GM10847 (cell line): ENCODE results near the gene ATAD1.

Source experiments
- POLR2A ChIP-seq: IDR thresholded peaks from 2 replicates; pipeline ENCODE4 v1.6.1; 2011; ENCODE audit not compliant: insufficient read length; ENCODE audit errors: extremely low read depth

ATAD1 gene

DNA sequence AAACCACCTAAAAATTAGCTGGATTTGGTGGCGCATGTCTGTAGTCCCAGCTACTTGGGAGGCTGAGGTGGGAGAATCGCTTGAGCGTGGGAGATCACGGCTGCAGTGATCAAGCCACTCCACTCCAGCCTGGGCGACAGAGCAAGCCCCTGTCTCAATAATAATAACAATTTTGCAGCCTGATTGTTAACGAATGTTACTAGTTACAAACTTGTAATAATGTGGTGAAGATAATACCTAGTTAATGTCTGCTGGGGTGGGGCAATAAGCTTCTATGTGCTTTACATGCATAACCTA is 1.2 kb upstream of the ATAD1 start:
- no peak for TF ChIP-seq POLR2A

DNA sequence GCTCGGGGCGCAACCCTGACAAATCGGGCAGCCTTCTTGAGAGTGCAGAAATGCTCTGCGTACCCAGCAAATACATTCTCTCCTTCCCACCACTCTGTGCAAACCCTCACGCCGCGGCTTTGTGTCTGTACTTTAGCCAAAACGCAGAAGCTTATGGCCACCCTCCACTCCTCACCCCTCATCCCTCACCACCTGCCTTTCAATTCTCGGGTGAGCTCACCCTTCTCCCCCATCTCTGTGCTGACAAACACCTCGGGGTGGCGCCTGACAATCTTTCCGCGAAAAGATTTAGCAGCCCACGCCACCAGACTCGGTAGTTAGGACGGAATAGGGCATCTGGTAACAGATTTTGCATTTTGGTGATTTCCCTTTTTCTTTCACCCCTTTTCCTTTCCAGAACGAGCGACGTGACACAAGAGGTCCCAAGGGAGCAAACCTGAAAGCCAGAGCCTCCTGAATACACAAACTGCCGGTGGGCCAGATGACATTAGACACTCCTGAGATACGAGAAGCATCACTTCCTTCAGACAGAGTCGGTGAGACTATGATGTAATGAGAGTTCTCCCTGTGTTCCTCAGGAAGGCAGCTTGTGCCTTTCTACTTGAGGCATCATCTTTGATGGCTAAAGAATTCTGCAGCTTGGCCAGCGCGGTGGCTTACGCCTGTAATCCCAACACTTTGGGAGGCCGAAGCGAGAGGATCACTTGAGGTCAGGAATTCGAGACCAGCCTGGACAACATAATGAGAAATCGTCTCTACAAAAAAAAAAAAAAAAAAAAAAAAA is 671 bp upstream of the ATAD1 start:
- no peak for TF ChIP-seq POLR2A

DNA sequence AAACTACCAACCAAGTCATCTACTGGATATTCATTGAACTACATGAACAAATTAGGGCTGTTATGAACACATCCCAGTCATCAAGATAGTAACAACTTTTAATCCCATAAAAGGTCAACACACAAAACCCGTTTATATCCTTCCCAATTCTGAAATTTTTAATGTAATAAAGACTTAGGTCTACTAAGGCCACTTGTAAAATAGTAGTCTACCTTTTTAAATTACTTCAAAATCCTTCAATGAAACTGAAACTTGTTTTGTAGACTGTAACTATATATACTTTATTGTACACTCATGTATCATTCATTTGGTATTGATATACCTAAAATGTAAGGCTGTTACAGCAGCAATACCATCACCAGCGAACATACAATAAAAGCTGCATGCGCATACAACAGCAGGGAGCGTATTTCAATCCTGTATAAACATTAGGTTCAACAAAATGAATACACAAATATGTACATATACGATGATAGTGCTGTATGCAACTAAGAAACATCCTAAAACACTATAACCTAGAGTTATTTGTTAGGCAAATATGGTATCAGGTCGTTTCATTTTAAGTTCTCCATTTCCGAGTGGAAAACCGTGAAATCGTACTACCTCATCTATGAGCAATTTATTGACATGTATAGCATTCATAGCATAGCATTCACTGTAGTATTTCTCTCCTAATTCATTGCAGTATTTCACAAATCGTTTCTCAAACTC is 973 bp downstream of the ATAD1 start:
- TF ChIP-seq POLR2A = no peak

DNA sequence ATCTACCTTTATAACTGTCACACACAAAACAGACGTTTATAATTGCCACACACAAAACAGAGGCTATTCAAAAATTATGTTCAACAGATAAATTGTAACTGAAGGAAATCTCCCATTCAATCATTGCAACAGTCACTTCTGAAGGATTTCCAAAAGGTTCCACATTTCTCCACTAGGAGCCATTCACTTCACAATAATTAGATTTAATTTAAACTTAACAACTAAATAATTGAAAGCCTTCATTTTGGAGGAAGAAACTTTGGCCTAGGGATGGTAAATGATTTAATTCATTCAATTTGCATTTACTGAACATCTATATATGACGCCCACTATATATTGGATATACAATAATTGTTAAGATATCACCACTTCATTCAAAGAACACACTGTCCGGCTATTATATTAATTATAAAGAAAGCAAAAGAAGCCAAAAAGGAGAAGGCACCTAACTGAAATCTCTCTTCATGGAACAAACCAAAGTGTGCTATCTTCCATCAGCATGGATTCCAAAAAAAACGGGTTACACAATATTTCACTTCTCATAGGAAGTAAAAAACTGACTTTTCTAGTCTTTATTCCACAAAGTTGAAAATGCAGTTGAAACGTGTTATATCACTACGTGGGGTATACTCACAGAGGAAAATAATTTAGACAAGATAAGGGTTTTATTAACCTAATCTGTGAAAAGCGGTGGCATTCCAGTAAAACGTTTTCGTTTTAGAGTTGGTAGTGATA is 1.7 kb downstream of the ATAD1 start:
- TF ChIP-seq POLR2A = no peak

DNA sequence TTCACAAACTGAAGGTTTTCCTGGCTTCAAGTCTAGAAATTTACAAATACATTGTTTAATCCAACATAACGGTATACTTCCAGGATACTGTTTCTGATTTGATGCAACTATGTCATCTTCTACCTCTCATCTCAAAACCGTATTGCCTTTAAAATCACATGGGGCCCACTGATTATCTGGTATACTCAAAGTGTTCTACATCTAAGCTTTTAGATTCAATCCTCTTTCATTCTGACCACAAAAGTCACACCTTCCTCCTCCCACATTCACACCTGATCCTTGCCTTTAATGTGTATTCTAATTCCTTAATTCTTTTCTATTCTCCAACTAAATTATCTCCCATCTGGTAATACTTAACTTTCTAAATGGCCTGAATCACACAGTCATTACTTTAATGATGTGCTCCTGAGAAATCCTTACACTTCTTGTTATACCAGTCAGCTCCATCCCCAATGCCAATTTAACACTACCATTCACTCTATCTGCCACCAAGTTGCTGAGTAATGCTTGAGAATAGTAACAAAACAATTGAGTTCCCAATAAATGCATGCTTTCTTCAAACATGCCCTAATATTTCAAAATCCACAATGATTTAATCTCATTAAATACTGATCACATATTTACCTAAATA is 13.0 kb downstream of the ATAD1 start:
- TF ChIP-seq POLR2A = no peak

DNA sequence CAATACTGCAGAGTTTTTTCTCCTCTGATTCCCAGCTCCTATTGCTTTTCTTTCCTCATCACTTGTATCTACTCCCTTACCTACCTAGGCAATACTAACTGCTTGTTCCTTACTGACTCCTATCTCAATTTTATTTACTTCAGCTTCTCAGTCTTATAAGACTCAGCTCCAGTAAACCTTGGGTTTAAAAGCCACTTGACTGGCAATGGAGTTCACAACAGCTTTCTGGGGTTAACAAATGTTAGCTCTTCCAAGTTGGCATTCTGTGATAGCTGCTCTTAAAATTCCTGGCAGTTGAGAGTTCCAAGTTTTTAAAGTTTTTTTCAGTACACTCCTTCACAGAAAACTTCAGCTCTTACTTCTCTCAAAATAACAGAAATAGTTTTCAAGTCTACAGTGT is 14.2 kb downstream of the ATAD1 start:
- TF ChIP-seq POLR2A = no peak

DNA sequence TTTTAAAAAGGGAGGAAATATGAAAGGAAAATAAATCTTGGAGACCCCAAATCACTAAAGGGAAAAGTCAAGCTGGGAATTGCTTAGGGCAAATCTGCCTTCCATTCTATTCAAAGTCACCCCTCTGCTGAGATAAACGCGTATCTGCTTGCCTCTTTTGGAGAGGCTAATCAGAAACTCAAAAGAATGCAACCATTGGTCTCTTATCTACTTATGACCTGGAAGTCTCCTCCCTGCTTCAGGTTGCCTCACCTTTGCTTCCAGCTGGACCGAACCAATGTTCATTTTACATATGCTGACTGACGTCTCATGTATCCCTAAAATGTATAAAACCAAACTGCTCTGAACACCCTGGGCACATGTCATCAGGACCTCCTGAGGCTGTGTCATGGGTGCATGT is 14.7 kb downstream of the ATAD1 start:
- TF ChIP-seq POLR2A = no peak

DNA sequence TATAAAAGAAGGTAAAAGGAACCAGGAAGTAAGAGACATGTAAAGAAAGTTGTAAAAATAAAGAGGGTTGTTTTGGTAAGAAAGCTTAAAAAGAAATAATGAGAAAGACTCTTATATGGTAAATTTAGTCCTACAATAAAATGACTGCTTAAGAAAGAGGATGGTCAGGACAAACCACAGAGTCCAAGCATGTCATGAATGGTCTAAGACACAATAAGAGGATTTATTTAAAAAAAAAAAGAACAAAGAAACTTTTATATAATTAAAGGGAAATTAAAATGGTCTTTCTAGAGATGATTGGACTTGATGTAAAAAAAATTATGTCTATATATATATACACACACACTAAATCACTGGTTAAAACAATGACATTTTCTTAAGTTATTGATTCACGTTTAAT is 18.2 kb downstream of the ATAD1 start:
- no peak for TF ChIP-seq POLR2A

DNA sequence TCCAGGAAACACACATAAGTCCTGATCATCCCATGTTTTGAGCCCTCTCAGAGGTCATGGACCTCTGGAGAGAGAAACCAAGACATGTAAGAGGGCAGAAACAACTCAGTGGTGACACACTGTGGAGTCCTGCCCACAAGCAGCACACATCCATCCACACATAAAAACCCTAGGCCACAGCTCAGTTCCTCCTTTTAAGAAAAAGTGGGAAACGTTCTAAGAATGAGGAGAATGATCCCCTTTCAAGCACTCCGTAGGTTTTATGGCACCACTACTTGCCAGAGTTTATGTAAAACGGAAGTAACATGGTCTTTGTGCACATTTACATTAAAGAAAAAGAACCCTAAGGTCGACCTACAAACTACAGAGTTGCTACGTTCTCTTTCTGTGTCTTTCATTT is 19.9 kb downstream of the ATAD1 start:
- TF ChIP-seq POLR2A = no peak

DNA sequence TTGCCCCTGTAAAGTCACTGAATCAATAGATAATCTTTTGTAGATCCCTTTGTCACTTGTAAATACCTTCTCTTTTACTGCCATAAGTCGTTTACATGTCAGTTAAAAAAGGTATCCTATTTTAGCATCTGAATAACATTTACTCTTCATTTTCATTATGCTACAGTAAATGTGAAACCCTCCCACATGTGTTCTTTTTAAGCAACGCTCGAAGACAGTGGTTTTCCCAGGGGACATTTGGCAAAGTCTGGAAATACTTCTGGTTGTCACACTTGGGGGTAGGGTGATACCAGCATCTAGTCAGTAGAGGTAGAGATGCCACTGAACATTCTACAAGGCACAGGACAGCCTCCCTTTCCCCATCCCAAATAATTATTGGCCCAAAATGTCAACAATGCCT is 23.7 kb downstream of the ATAD1 start:
- TF ChIP-seq POLR2A = no peak

DNA sequence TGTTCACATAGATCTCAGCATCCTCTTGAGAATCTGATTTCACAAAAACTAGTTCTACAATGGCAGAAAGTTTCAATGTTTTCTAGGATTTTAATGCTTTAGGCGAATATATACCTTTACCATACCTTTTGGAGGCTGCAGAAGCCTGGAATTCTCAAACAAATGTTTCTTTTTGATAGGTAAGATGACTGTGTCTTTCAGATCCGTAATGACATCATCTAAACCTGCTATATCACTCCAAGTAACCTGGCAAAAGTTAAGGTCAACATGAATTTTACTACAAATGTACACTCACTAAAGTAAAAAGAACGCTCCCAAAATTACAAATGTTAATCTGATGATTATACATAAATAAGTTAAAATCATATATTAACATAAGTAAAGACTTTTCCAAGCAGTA is 27.8 kb downstream of the ATAD1 start:
- TF ChIP-seq POLR2A = no peak

DNA sequence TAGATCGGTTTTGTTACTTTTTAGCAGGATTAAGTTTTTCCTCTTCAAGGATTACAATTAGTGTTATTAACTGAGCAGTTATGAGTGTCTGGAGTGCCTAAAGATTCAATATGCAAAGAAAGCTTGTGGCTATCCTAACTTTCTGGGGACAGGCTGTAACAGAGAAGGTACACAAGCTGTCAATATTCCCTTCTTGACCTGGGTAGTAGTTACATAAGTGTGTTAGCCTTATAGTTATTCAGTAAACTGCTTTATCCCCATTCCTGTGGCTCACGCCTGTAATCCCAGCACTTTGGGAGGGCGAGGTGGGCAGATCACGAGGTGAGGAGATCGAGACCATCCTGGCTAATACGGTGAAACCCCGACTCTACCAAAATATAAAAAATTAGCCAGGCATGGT is 31.6 kb downstream of the ATAD1 start:
- no peak for TF ChIP-seq POLR2A

DNA sequence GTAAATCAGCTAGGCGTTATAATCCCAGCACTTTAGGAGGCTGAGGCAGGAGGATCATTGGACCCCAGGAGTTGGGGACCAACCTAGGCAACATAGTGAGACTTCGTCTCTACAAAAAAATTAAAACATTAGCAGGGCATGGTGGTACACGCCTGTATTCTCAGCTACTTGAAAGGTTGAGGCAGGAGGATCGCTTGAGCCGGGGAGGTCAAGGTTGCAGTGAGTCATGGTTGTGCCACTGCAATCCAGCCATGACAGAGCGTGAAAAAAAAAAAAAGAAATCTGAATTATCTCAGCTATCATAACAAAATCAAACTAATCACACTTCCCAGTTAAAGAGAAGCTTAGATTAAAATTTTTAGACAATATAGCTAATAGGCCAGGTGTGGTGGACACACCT is 35.3 kb downstream of the ATAD1 start:
- TF ChIP-seq POLR2A = no peak

DNA sequence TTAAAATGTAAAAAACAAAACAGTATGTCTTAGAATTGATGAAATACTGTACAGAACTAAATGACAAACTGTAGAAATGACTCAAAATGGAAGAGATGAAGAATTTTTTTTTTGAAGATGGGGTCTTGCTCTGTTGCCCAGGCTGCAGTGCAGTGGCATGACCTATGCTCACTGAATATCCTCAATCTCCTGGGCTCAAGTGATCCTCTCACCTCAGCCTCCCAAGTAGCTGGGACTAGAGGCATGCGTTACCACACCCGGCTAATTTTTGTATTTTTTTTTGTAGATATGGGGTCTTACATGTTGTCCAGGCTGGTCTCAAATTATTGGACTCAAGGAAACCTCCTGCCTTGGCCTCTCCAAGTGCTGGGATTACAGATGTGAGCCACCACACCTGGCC is 36.5 kb downstream of the ATAD1 start:
- no peak for TF ChIP-seq POLR2A

DNA sequence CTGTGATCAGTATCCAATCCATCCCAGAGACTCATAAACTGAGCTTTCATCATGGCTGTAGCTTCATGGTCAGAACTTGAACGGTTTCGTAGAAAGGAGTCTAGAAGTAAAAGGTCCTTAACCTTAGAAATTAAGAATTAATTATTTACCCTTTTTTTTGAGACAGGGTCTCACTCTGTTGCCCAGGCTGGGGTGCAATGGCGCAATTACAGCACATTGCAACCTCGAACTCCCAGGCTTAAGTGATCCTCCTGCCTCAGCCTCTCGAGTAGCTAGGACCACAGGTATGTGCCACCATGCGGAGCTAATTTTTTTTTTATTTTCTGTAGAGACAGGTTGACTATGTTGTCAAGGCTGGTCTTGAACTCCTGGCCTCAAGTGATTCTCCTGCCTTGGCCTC is 41.7 kb downstream of the ATAD1 start:
- TF ChIP-seq POLR2A = no peak

DNA sequence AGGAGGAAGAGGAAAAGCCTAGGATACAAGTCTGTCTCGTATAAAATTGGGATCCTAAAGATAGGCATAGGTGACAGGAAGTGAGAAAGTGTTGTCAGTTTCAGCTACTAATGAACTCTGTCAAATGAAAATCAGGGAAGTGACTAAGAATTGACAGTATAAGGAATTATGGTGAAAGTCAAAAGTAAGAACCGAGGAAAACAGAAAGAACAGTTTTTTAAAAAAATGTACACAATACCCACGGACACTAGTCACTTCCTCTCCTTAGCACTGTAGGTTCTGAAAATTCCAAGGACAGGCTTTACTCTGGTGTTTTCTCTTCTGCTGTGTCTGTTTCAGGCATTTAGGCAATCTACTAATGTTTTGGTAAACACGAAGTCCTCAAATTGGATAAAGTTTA is 42.3 kb downstream of the ATAD1 start:
- no peak for TF ChIP-seq POLR2A
